ENCODE measurements around the gene CDKN2AIP.
A peak's percentile ranks its signal among the peaks of the same experiment; 100 is the strongest.
"Not testable (repeated sequence)": the region's sequence is repeated elsewhere in the genome, so short reads cannot be mapped to it uniquely, and the experiment has no call there.

The CDKN2AIP gene

DNA sequence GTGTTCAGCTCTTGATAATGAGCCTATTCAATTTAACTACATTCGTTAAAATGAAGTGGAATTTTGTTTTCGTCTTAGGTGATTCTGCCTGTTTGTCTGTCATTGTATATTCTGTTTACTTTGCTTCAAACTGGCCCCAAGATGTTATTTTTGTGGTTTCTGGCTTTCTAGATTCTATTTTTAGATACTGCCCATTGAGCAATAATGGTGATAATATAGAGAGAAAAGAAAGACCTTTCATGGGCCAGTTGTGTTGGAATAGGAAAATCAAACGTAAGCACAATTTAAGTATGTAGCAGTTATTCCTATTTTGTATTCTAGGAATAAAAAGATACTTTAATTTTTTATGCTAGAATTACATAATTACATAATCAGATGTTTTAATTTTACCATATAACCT lies 4.0 kb downstream of the CDKN2AIP start:
- no peak for DNase-seq (ENCODE audit: low read depth in 2 of 2)

DNA sequence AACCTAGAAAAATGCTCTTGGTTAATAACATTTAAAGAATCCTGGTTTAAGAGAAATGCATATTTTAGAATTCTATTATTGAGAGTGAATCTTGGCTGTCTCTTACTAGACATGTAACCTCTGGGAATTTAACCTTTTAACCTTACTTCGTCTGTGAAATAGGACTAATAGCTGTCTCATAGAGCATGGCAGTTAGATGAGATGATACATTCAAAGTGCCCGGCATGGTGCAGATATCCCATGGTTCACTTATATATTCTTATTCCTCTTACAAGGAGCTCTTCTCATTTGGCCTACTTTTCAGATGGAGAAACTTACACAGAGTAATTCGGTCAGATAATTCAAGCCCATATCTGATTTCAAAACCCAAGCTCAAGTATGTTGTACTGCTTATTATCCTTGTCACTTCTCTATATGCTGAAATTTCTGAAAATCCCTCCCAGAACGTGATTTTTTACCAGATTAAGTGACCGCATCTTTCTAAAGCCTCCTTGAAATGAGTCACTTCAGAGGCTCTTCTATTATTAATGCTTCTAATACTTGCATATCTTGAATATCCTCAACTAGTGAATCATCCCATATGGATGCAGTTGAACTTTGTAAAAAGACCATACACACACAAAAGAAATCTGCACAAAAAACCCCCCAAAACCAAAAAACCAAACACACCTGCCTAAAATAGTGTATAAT lies 4.9 kb downstream of the CDKN2AIP start:
- no peak for DNase-seq (ENCODE audit: low read depth in 2 of 2)

DNA sequence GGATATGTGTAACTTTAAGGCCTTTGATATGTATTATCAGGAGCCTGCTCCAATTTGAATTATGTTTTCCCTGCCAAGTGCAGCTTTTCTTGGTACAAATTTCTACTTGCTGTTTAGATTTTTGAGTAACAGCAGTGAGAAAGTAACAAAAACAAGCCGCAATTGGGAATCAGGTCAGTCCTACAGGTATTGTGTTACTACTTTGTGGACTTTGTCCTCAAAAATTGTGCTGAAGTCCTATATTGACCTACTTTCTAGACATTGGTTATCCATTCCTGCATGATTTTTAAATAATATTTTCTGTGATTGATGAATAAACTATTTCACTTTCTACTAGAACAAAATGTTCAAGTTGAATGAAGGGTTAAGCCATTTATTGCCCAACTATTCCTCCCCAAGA lies 5.7 kb downstream of the CDKN2AIP start:
- DNase-seq (ENCODE audit: low read depth in 2 of 2): no peak

DNA sequence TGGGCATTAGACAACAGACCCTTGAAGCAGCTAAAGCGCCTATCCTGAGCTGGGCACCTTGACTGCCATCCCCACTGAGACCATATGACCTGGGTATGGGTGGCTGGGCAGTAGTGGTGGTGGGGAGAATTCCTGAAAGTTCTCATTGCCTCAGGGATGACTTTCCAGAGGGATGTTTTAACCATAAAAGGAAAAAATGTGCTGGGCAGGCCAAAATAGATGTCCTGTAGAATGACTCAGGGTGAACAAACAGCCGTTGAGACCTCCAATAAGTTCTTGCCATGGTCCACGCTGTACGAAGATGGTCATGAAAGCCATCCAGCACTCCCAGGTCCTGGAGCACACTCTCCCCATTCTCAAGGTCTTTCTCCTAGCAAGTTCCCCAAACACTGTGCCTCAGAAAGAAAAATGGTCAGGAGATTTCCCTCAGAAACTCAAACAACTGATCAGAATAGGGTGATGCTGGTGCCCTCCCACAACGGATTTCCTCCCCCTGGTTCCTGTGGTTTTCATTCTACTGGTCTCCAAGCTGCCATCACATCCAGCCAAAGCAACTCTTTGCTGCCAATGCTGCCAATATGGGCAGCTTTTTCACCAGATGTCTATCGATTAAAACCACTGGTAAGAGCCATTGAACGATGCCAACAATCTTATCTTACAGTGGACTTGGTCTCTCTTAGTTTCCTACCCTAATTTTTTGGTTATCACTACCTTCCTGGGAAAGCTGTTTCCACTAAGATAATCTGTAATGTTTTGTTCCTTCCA lies 11.2 kb downstream of the CDKN2AIP start:
- DNase-seq (ENCODE audit: low read depth in 2 of 2): no peak

DNA sequence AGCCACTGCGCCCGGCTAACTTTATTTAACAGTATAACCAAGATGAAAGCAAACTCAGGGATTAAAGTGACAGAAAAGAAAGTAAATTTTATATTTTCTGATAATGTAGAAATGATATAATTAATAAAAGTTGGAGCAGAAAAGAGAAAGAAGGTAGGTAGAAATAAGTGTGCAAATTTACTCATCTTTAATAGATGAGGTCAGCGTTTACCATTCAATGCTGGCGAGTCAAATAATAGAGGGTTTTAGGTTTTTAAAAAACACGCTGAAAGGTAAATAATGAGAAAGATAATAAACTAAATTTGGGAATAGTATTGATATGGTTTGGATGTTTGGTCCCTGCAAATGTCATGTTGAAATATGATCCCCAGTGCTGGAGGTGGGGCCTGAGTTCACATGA lies 13.6 kb downstream of the CDKN2AIP start:
- no peak for DNase-seq (ENCODE audit: low read depth in 2 of 2)

DNA sequence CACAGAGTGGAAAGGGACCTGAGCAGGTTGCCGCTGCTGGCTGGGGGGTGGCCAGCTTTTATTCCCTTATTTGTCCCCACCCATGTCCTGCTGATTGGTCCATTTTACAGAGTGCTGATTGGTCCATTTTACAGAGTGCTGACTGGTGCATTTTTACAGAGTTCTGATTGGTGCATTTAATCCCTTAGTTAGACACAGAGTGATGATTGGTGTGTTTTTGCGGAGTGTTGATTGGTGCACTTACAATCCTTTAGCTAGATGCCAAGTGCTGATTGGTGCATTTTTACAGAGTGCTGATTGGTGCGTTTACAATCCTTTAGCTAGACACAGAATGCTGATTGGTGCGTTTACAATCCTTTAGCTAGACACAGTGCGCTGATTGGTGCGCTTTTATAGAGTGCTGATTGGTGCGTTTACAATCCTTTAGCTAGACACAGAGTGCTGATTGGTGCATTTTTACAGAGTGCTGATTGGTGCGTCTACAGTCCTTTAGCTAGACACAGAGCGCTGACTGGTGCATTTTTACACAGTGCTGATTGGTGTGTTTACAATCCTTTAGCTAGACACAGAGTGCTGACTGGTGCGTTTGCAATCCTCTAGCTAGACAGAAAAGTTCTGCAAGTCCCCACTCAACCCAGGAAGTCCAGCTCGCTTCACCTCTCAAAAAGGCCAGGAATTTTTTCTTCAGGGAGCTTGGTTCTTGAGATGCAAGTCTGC lies 19.6 kb downstream of the CDKN2AIP start:
- DNase-seq (ENCODE audit: low read depth in 2 of 2): not testable (repeated sequence)

DNA sequence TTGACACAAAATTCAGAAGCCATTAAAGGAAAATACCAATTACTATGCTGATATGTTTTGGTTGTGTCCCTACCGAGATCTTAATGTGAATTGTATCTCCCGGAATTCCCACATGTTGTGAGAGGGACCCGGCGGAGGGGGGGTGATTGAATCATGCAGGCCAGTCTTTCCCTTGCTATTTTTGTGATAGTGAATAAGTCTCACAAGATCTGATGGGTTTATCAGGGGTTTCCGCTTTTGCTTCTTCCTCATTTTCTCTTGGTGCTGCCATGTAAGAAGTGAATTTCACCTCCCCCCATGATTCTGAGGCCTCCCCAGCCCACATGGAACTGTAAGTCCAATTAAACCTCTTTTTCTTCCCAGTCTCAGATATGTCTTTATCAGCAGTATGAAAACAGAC lies 21.4 kb downstream of the CDKN2AIP start:
- not testable (repeated sequence) for DNase-seq (ENCODE audit: low read depth in 2 of 2)

DNA sequence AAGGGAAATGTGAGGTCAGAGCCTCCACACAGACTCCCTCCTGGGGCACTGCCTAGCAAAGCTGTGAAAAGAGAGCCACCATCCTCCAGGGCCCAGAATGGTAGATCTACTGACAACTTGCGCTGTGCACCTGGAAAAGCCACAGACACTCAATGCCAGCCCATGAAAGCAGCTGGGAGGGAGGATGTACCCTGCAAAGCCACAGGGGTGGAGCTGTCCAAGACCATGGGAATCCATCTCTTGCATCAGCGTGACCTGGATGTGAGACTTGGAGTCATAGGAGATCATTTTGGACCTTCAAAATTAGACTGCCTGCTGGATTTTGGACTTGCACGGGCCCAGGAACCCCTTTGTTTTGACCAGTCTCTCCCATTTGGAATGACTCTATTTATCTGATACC lies 22.8 kb downstream of the CDKN2AIP start:
- DNase-seq (ENCODE audit: low read depth in 2 of 2): no peak

DNA sequence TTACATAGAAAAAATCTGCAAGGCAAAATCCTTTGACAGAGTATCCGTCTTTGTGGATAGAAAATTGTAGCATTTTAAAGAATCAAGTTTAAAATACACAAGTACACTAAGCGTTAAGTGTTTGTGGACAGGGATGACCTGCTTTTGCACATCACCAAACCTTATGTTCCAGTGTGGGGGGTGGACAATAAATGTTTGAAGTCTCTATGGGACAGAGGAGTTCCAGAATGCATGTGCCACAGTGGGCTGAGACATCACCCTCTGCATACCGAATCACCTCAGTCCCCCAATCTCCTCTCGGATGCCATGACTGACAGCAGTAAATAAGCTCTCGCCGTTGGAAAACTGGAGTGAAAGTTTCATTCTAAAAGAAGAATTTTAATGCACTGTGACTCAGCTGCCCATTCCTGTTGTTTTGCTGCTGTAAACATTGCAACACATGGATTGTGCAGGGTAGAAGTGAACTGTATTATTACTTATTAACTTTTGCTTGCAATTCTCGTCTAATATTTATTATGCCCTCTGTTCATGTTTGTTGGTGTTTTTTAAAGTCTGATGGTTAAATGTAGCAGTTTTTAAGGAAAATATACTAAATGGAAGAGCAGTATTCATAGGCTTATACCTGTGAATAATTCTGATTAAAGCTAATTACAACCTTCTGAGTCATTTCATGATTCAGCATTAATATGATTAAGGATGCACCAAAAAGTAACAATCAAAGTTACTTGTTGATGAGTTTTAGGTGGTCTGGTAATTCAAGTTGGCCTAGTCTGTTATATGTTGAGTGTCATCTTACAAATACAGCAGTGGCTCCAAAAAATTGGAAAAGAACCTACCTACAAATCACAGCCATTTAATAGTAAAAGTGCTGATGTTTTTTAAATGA lies 24.0 kb downstream of the CDKN2AIP start:
- DNase-seq (ENCODE audit: low read depth in 2 of 2): no peak

DNA sequence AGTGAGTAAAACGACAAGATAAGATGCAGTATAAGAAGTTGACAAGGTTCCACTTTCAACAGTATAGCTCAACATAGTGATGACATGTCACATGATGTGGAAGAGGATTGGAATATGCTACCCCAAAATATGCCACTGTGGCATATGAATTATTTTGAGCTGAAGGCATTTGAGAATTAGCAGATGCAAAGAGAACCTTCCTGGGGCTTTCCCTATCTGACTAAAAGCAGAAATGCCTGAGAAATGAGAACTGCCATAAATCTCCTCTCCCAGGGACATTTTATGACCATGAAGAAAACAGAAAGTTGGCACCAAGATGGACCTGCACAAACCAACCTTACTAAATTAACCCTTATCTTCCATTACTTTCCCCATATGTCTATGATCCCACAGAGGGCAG lies 24.8 kb downstream of the CDKN2AIP start:
- no peak for DNase-seq (ENCODE audit: low read depth in 2 of 2)

DNA sequence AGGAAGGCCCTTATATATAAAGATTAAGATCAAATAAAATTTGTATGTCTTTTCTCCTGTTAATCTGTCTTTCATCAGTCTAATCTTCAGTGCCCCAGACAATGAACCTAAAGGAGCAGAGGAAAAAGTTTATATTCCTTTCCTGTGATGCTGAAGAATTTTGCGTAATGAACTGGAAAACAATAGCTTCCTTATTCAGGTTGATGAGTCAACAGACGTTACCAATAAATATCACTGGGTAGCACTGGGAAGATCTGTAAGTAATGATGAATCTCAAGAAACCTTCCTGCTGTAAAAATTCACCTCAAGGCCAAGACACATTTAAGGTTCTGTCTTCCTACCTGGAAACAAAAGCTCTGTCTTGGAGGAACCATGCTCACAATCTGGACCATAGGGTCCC lies 25.5 kb downstream of the CDKN2AIP start:
- DNase-seq (ENCODE audit: low read depth in 2 of 2): no peak

DNA sequence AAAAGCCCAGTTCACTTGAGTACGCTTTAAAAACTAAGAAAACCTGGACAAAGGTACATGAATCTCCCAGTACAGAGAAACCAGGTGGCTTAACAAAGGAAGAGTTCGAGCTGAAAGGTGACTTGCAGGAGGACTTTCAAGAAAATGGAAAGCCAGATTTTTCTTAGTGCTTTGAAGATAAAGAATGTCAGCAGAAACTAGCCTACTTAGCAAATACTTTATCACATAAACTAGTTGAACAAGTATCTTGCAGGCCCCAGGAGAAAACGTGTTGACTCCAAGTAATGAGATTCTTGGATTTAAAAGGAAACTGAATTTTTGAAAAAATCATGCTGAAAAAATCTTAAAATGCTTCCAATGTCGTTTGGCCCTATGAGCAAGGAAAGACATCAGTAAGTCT lies 26.4 kb downstream of the CDKN2AIP start:
- DNase-seq (ENCODE audit: low read depth in 2 of 2): no peak

DNA sequence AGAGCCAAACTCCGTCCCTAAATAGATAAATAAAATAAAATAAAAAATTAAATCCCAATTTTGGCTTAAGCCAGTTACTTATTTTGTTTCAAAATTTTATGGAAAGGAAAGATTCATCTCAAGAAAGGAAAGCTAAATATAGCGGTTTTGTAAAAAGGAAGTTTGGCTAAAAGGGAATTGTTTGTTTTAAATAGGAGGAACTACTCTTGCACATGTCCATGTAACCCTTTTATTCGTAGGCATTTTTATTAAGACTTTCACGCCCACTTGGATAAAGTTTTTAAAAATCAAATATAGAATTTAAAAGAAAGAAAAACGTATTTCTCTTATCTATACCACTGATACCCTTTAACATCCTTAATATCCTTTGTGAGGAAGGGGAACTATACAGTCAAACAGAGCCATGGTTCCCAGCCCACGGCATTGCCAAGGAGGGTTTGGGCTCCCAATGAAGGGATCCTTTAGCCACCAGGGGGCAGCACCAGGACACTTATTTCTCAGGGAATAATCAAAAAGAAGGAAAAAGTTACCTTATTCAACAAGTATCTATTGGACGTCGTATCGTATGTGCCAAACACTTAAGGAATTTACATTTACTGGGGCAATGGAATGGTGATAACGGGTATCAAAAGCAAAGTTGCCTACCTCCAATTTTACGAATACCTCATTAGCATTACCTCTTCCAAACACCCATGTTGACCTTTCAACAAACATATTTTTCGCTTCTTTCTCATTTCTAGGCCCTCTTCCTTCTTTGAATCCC lies 27.7 kb downstream of the CDKN2AIP start:
- peak; percentile 54 to 72 for DNase-seq (ENCODE audit: low read depth in 2 of 2)

DNA sequence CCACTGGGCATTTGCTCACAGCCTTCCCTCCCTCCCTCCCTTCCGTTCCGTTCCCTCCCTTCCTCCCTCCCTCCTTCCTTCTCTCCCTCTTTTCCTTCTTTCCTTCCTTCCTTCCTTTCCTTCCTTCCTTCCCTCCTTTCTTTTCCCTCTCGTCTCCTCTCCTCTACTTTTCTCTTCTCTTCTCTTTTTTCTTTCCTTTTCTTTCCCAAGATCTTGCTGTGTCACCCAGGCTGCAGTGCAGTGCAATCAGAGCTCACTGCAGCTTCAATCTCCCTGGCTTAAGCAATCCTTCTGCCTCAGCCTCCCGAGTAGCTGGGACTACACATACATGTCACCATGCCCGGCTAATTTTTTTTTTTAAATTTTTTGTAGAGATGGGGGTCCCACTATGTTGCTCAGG lies 33.7 kb downstream of the CDKN2AIP start:
- DNase-seq (ENCODE audit: low read depth in 2 of 2): no peak

DNA sequence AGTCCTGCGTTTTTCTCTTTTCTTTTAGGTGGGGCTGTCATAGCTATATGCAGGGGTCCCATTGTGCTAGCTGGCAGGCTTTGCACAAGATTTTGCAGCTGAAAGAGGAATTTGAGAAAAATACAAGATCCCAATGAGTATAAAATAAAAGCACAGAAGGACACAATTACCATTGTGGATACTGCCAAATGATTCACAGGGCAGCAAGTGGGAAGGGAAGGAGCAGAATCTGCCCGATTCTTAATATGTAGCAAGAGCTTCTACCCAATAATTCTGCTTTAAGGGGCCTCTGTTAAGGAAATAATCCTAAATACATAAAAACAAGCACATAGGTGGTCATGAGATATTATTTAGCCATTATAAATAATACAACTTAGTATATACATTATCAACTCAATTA lies 34.5 kb downstream of the CDKN2AIP start:
- no peak for DNase-seq (ENCODE audit: low read depth in 2 of 2)

DNA sequence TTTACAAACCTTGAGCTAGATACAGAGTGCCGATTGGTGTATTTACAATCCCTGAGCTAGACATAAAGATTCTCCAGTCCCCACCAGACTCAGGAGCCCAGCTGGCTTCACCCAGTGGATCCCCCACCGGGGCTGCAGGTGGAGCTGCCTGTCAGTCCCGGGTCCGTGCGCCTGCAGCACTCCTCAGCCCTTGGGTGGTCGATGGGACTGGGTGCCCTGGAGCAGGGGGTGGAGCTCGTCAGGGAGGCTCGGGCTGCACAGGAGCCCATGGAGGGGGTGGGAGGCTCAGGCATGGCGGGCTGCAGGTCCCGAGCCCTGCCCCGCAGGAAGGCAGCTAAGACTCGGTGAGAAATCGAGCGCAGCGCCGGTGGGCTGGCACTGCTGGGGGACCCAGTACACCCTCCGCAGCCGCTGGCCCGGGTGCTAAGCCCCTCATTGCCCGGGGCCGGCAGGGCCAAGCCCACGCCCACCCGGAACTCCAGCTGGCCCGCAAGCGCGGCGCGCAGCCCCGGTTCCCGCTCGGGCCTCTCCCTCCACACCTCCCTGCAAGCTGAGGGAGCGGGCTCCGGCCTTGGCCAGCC lies 38.2 kb downstream of the CDKN2AIP start:
- not testable (repeated sequence) for DNase-seq (ENCODE audit: low read depth in 2 of 2)

DNA sequence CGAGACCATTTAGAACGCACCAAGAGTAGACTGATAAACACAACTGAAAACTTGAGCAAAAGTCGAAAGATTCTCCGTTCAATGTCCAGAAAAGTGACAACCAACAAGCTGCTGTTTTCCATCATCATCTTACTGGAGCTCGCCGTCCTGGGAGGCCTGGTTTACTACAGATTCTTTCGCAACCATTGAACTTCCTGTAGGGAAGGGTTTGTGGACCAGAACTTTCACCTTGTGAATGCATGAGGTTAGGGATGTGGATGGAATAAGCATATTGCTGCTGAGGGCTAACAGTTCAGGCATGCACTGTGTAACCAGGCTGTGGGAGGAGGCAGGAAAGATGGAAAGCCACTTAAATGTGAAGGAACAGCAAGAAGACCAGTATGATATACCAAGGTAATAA lies 39.6 kb downstream of the CDKN2AIP start:
- DNase-seq (ENCODE audit: low read depth in 2 of 2): no peak

DNA sequence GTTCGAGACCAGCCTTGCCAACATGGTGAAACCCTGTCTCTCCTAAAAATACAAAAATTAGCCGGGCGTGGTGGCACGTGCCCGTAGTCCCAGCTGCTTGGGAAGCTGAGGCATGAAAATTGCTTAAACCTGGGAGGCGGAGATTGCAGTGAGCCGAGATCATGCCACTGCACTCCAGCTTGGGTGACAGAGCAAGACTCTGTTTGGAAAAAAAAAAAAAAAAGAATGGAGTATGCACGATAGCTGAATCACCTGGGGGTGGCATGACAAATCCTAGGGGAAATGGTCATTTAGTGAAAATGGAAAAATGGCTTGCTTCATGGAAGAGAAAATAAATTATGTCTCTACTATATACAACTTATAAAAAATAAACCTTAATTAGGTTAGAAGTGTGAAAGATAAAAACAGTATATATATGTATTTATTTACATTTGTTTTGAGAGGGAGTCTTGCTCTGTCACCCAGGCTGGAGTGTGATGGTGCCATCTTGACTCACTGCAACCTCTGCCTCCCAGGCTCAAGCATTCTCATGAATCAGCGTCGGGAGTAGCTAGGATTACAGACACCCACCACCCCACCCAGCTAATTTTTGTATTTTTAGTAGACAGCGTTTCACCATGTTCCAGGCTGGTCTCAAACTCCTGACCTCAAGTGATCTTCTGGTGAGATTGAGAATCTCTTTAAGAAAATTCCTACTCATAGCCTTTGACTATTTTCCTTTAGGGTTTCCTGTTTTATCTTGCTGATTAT lies 41.1 kb downstream of the CDKN2AIP start:
- no peak for DNase-seq (ENCODE audit: low read depth in 2 of 2)

DNA sequence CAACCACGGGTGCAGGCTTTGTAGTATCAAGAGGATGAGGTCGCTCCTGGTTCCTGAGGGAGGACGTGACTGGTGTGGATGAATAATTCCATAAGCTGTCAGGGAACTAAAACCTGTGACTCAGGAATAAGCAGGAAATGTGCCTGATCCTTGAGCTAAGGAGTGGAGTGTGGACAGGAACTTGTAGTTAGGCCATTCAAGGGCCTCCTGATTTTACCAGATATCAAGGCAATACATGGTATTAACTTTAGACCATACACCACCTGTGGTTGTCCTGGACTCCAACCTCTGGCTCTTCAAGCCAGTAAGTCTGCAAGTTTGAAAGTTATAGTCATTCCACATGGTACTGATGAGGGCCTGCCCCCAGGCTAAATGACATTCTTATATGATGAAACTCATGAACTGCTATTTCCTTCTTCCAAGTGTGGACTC lies 48.4 kb downstream of the CDKN2AIP start:
- DNase-seq (ENCODE audit: low read depth in 2 of 2): no peak

DNA sequence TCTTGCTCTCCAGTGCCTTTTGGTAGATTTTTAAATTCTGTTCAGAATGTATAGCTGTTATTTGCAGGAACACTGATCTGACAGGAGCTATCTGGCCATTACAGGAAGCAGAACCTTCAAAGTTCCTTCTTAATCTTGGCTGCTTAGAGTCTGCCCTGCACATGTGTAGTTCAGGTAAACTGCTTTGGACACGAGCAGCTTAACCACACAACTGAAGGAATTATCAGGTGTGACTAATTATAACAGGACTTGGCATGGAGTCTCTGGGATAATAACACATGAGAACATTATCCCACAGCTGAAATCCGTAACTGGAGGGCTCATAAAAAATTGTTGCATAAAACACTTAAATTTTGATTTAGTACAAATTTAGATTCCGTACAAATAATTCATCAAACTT lies 48.8 kb downstream of the CDKN2AIP start:
- no peak for DNase-seq (ENCODE audit: low read depth in 2 of 2)
